Stomach (tissue), 9 donors: ENCODE results near the gene IRF8. TPM values are rescaled to one million over a fixed set of nuclear protein-coding genes. Genes with fewer than 3 reads are reported as not detected.
A peak's percentile ranks its signal among the peaks of the same experiment; 100 is the strongest.
"Not testable (repeated sequence)": the region's sequence is repeated elsewhere in the genome, so short reads cannot be mapped to it uniquely, and the experiment has no call there.

Experiments used
- DNase-seq, 2 donors: peaks; one replicate each; pipeline versions ENCODE4 v3.0.0 to v3.0.0-alpha.2; 2013 to 2019
- H3K27ac ChIP-seq, 5 donors: fragments of 200-600 bp in 4 of 5; sonication (generic) in 4 of 5; one replicate each; pipeline ENCODE4 v1.5.1; 2013 to 2019; ENCODE audit warnings: mild to moderate bottlenecking in 1 of 5, moderate library complexity in 1 of 5
- H3K27me3 ChIP-seq, 3 donors: fragments of 200-600 bp; sonication (generic); one replicate each; pipeline ENCODE4 v1.5.1; 2017 to 2019; ENCODE audit warnings: mixed run types in 1 of 3
- H3K36me3 ChIP-seq, 4 donors: fragments of 200-600 bp; sonication (generic); 1 replicate in 3 of 4; 2 replicates in 1 of 4; pipeline ENCODE4 v1.5.1; 2016 to 2019
- H3K4me1 ChIP-seq, 4 donors: fragments of 200-600 bp; sonication (generic); one replicate each; pipeline ENCODE4 v1.5.1; 2016 to 2019
- H3K4me3 ChIP-seq, 4 donors: fragments of 200-600 bp; sonication (generic) in 3 of 4; one replicate each; pipeline ENCODE4 v1.5.1; 2016 to 2019; ENCODE audit warnings: mild to moderate bottlenecking in 1 of 4
- H3K9me3 ChIP-seq, 4 donors: fragments of 200-600 bp; sonication (generic); one replicate each; pipeline ENCODE4 v1.5.1; 2016 to 2019
- EP300 ChIP-seq: sonication (generic); formaldehyde crosslinking; IDR thresholded peaks from one replicate; pipeline ENCODE4 v1.6.1; 2017; ENCODE audit warnings: antibody characterized with exemption
- POLR2A ChIP-seq, 4 donors: fragments of 450-650 bp; IDR thresholded peaks; one replicate each; pipeline ENCODE4 v1.6.1; 2016; ENCODE audit warnings: antibody characterized with exemption in 4 of 4, control low read depth in 2 of 4, mild to moderate bottlenecking in 1 of 4, moderate library complexity in 1 of 4
- POLR2AphosphoS5 ChIP-seq, 3 donors: sonication (generic); formaldehyde crosslinking; IDR thresholded peaks; one replicate each; pipeline ENCODE4 v1.6.1; 2016; ENCODE audit warnings: antibody characterized with exemption in 3 of 3
- WGBS, 5 donors: extraction: QIAGEN DNeasy Blood & Tissue Kit in 3 of 5; methylation state at CpG; one replicate each; pipeline versions ENCODE4 v1.1.5 to v1.1.7; 2013 to 2018; 5-methylcytosine and 5-hydroxymethylcytosine counted together
- intact Hi-C: fragments of 100-400 bp; cut with DNase I; formaldehyde crosslinking; loops from one replicate; pipeline ENCODE4 v1.15.1; 2023; ENCODE audit warnings: low total_unique reads
- polyA plus RNA-seq, 3 donors: library from polyadenylated mRNA; stranded (reverse); fragments of 200-250 nt; gene quantifications; one replicate each; pipeline ENCODE4 v1.2.3, GENCODE V29; 2013
- total RNA-seq, 5 donors: library from RNA; depleted of rRNA; stranded (reverse); fragments of >200 nt; gene quantifications; one replicate each; pipeline versions ENCODE4 v1.1.0 to v1.2.3, GENCODE V29; 2014 to 2016
- TF ChIP-seq, protein P1 (sequence below), 7 experiments: fragments of 450-650 bp in 4 of 7; fragments of 200-600 bp in 3 of 7; sonication (generic) in 3 of 7; IDR thresholded peaks; one replicate each; pipeline ENCODE4 v1.5.1; 2016 to 2019; ENCODE audit warnings: antibody characterized with exemption in 7 of 7, control low read depth in 2 of 7, mild to moderate bottlenecking in 1 of 7
- donor health status: healthy with polysubstance abuse.
- donor health status: Bipolar disorder and iron deficiency.
- donor health status: healthy.

The IRF8 gene
- total and polyA plus RNA-seq, 8 donors, result 5.2 to 49.8 (median 12.1) TPM

DNA sequence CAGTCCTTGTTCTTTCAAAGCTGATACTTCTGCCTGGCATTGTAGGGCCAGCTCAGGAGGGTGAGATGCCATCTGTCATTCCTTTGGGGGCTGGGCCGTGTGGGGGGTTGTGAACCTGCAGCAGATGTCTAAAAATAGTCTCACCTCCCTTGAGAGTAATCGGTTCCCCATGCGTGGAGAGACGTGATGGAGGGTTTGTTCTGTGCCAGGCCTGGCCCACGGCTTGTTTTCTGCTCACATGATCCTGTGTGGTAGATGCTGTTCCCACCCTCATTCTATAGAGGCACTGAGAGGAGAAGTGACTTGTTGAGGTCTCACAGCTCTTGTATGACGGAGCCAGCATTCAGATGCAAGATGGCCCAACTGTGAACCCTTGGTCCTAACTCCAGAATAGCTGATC is 4.6 kb downstream of the IRF8 start:
- TF ChIP-seq POLR2AphosphoS5 (IDR thresholded peaks at IDR 0.05) (no peak), EP300 (no peak), POLR2A (IDR thresholded peaks at IDR 0.05) (no peak)
- TF ChIP-seq, protein P1, sequence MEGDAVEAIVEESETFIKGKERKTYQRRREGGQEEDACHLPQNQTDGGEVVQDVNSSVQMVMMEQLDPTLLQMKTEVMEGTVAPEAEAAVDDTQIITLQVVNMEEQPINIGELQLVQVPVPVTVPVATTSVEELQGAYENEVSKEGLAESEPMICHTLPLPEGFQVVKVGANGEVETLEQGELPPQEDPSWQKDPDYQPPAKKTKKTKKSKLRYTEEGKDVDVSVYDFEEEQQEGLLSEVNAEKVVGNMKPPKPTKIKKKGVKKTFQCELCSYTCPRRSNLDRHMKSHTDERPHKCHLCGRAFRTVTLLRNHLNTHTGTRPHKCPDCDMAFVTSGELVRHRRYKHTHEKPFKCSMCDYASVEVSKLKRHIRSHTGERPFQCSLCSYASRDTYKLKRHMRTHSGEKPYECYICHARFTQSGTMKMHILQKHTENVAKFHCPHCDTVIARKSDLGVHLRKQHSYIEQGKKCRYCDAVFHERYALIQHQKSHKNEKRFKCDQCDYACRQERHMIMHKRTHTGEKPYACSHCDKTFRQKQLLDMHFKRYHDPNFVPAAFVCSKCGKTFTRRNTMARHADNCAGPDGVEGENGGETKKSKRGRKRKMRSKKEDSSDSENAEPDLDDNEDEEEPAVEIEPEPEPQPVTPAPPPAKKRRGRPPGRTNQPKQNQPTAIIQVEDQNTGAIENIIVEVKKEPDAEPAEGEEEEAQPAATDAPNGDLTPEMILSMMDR (IDR thresholded peaks at IDR 0.05), result no peak
- H3K36me3 ChIP-seq, result peaks cover 0 to 29% (median 16%) of the 10 kb centered on the region in 4 donors
- intact Hi-C loops, result no loop called here
- 55 to 68% (median 60%) methylated on average over 6 of the region's 6 CpGs for WGBS, 5 donors
- H3K9me3 ChIP-seq, result no peaks in the 10 kb centered on the region
- H3K4me3 ChIP-seq, result no peak overlapping the region
- H3K27me3 ChIP-seq, result peaks cover 0 to 21% (median 5%) of the 10 kb centered on the region in 3 donors
- H3K4me1 ChIP-seq, result peaks cover 19 to 64% (median 39%) of the 10 kb centered on the region in 4 donors
- no peak for DNase-seq
- peak overlapping the region in 2 of 5 donors; percentile 30 to 44 for H3K27ac ChIP-seq

DNA sequence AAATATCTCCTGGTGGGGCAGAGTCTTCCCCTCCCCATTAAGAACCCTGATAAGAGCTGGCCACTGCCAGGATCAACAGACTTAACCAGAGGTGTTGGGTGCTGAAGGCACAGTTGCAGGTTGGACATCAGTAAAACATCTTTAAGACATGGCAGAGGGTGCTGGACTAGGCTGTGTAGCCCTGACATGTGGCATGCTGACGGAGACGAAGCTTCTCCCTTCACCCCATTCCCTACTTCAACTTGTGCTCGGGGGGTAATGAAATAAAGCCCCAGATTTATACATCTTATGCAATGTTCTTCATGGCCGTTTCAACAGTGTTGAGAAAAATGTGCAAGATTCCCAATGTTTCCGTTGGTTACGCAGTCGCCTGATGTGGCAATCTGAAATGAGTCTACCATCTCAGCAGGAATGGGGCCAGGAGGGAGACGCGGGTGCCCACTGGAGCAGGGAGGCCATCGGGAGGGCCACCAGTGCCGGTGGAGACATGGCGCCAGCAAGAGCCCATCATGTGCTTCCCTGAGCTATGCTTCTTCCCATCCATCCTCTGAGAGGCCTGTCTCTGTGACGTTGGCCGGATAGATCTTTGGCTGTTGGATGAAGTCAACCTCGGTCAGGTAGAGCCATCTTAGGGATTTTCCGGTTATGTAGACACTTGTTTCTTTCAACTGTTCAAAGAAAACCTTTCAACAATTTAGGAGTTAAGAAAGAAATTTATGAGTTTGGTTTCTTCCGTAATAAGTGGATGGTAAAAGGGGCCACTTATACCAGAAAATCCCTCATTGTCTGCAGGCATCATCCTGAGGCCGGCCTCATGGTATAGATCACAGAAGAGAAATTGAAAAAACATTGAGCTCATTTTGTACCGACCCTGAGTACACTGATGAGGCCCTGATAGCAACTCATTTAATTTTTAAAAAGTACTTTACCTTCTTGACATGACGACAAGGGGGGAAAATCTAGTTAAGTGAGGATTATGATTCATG is 6.4 kb downstream of the IRF8 start:
- Histone ChIP-seq H3K4me1 (peaks cover 19 to 46% (median 28%) of the 10 kb centered on the region in 4 donors), H3K9me3 (no peaks in the 10 kb centered on the region), H3K27ac (no peak overlapping the region), H3K4me3 (no peak overlapping the region), H3K27me3 (peaks cover 0 to 5% (median 0%) of the 10 kb centered on the region in 3 donors), H3K36me3 (peaks cover 0 to 44% (median 31%) of the 10 kb centered on the region in 4 donors)
- 90 to 96% (median 92%) methylated on average over 20 of the region's 20 CpGs for WGBS, 5 donors
- intact Hi-C loops, result no loop called here
- DNase-seq, result no peak
- TF ChIP-seq POLR2AphosphoS5 (IDR thresholded peaks at IDR 0.05), result no peak

DNA sequence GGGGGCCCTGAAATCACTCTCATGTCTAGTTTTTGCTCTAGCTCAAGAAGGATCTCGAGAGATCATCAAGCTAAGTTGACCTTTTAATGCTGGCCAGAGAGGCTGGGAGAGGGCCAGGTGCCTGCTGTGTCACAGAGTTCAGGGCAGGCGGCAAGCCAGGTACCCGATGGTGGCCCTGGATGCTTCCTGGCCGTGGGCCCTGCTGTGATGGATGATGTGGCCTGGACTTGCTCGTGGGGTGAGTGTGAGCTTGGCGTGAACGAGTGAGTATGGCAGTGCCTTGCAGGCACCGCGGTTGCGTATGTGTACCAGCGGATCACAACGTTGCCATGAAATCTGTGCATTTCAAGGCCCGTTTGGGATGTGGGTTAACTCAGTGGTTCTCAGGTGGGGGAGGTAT is 7.4 kb downstream of the IRF8 start:
- no peak for DNase-seq
- Histone ChIP-seq H3K4me1 (peaks cover 17 to 39% (median 21%) of the 10 kb centered on the region in 4 donors), H3K27ac (no peak overlapping the region), H3K36me3 (peaks cover 0 to 54% (median 39%) of the 10 kb centered on the region in 4 donors), H3K27me3 (no peaks in the 10 kb centered on the region), H3K9me3 (no peaks in the 10 kb centered on the region), H3K4me3 (no peak overlapping the region)
- intact Hi-C loops, result no loop called here
- 80 to 92% (median 88%) methylated on average over 12 to 13 of the region's 13 CpGs for WGBS, 5 donors
- TF ChIP-seq POLR2AphosphoS5 (IDR thresholded peaks at IDR 0.05), result no peak
- TF ChIP-seq POLR2A (IDR thresholded peaks at IDR 0.05), result no peak
- no peak for TF ChIP-seq EP300
- TF ChIP-seq, protein P1 (IDR thresholded peaks at IDR 0.05), result no peak

DNA sequence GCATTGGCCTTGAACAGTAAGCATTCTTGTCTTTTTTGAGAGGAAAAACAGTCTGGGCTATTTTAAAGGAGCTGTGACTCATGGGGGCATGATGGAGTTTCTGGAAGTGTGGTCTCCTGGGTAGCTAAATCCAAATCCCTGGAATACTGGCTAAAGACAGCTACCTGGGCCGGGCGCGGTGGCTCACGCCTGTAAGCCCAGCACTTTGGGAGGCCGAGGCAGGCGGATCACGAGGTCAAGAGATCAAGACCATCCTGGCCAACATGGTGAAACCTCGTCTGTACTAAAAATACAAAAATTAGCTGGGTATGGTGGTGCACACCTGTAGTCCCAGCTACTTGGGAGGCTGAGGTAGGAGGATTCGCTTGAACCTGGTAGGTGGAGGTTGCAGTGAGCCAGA is 8.3 kb downstream of the IRF8 start:
- 83 to 96% (median 93%) methylated on average over 9 of the region's 9 CpGs for WGBS, 5 donors
- Histone ChIP-seq H3K4me1 (peaks cover 9 to 39% (median 16%) of the 10 kb centered on the region in 4 donors), H3K36me3 (peaks cover 0 to 63% (median 41%) of the 10 kb centered on the region in 4 donors)
- H3K27me3 ChIP-seq, intact Hi-C loops, H3K9me3 ChIP-seq, DNase-seq, H3K27ac ChIP-seq, H3K4me3 ChIP-seq: not testable (repeated sequence)

DNA sequence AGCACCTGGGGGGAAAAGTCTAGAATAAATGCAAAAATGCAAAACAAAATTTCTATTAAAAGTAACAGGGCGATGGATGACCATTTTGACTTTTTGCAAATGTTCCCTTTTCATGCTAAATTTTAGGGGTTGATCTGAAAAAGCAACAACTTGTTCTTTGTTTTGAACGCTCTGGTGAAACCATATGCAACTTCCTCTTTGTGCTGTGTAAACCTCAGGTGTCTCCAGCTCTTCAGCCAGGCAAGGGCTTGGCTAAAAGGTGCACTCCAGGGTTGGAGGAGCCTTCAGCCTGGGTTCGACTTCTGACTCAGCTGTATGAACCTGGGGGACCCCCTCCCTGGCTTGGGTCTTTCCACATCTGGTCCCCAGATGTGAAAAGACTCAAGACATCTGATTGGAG is 9.5 kb downstream of the IRF8 start:
- H3K36me3 ChIP-seq, result peaks cover 0 to 72% (median 44%) of the 10 kb centered on the region in 4 donors
- TF ChIP-seq POLR2A (IDR thresholded peaks at IDR 0.05) (no peak), EP300 (no peak), POLR2AphosphoS5 (IDR thresholded peaks at IDR 0.05) (no peak)
- TF ChIP-seq, protein P1 (IDR thresholded peaks at IDR 0.05), result no peak

More for the DNA sequence above, 9.5 kb downstream of the IRF8 start:
- Histone ChIP-seq H3K27me3 (no peaks in the 10 kb centered on the region), H3K27ac (peak overlapping the region in 2 of 5 donors; percentile 48 to 54), H3K4me3 (no peak overlapping the region), H3K4me1 (peaks cover 0 to 37% (median 17%) of the 10 kb centered on the region in 4 donors), H3K9me3 (no peaks in the 10 kb centered on the region)
- DNase-seq, result no peak
- intact Hi-C loops, result no loop called here
- WGBS, 5 donors, result 73 to 80% (median 78%) methylated on average over 3 of the region's 3 CpGs
